Common myeloid progenitor, CD34-positive (primary cell): ENCODE data around the gene BLNK.

ENCODE experiments used
- CTCF ChIA-PET: fragments of 350-600 bp; sonication (Branson Sonifier 250); formaldehyde crosslinking; loops from one replicate; lab custom pipeline; 2021; ENCODE audit warnings: antibody characterized with exemption; lab: Charles Lee
- POLR2A ChIA-PET: fragments of 350-600 bp; sonication (Branson Sonifier 250); formaldehyde crosslinking; loops from one replicate; lab custom pipeline; 2021; ENCODE audit warnings: antibody characterized with exemption; lab: Charles Lee
- DNase-seq, 3 donors: peaks; one replicate each; pipeline versions ENCODE4 v3.0.0 to v3.0.0-alpha.2; 2013
- H3K27ac ChIP-seq, 2 experiments: 1 replicate in 1 of 2; 2 replicates in 1 of 2; pipeline ENCODE4 v1.7.0; 2013; ENCODE audit warnings: inconsistent platforms in 2 of 2, low read length in 2 of 2, mild to moderate bottlenecking in 2 of 2, low read depth in 1 of 2, moderate library complexity in 1 of 2; ENCODE audit not compliant: severe bottlenecking in 2 of 2, insufficient read depth in 1 of 2, poor library complexity in 1 of 2
- H3K27me3 ChIP-seq, 5 experiments: replicated peaks in 2 of 5; 1 replicate in 3 of 5; 2 replicates in 2 of 5; pipeline versions ENCODE4 v1.6.1 to v1.7.0; 2013; ENCODE audit warnings: low read length in 4 of 5, mild to moderate bottlenecking in 2 of 5, moderate library complexity in 2 of 5, inconsistent platforms in 1 of 5; ENCODE audit not compliant: insufficient read depth in 5 of 5, control insufficient read depth in 4 of 5
- H3K36me3 ChIP-seq, 4 experiments: 1 replicate in 2 of 4; 2 replicates in 2 of 4; pipeline versions ENCODE4 v1.6.1 to v1.7.0; 2013; ENCODE audit warnings: low read length in 3 of 4, control low read depth in 1 of 4, mild to moderate bottlenecking in 1 of 4; ENCODE audit not compliant: control insufficient read depth in 4 of 4, insufficient read depth in 4 of 4
- H3K4me1 ChIP-seq, 4 experiments: 1 replicate in 3 of 4; 2 replicates in 1 of 4; pipeline versions ENCODE4 v1.6.1 to v1.7.1; 2013; ENCODE audit warnings: low read length in 3 of 4, mild to moderate bottlenecking in 3 of 4, control low read depth in 1 of 4, inconsistent platforms in 1 of 4, moderate library complexity in 1 of 4; ENCODE audit not compliant: control insufficient read depth in 4 of 4, insufficient read depth in 4 of 4; ENCODE audit errors: control extremely low read depth in 1 of 4
- H3K4me3 ChIP-seq, 7 experiments: 1 replicate in 4 of 7; 2 replicates in 3 of 7; pipeline versions ENCODE4 v1.5.1 to v1.7.0; 2013; ENCODE audit warnings: mild to moderate bottlenecking in 7 of 7, low read length in 6 of 7, moderate library complexity in 6 of 7, inconsistent platforms in 2 of 7, low read depth in 2 of 7, control low read depth in 1 of 7; ENCODE audit not compliant: insufficient read depth in 4 of 7, control insufficient read depth in 1 of 7; ENCODE audit errors: extremely low read depth in 1 of 7
- H3K9me3 ChIP-seq, 5 experiments: 1 replicate in 4 of 5; 2 replicates in 1 of 5; pipeline versions ENCODE4 v1.6.1 to v1.7.1; 2013; ENCODE audit warnings: low read length in 4 of 5, mild to moderate bottlenecking in 2 of 5, inconsistent platforms in 1 of 5, low read depth in 1 of 5, moderate library complexity in 1 of 5; ENCODE audit not compliant: control insufficient read depth in 4 of 5, insufficient read depth in 2 of 5; ENCODE audit errors: control extremely low read depth in 1 of 5
- WGBS: methylation state at CpG from one replicate; pipeline ENCODE4 v1.1.5; 2013; ENCODE audit not compliant: insufficient coverage; 5-methylcytosine and 5-hydroxymethylcytosine counted together

The BLNK gene

DNA sequence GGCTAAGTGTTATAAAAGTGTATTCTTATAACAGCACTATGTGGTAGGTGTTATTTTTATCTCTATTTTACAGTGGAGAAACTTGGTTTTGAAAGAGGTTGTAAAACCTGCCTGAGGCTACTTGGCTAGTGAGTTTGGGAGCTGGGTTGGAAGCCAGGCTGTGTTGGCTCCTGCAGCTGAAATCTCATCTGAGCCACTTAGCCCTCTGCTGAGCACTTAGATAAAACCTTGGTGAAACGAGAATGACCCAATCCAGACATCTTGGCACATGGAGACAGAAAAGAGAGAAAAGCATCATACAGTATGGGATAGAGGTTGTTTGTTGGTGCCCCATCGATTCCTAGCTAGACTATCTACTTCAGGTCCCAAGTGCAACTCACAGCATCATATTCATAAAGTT is 37.4 kb downstream of the BLNK start:
- Histone ChIP-seq H3K4me1 (peaks cover 0 to 31% (median 26%) of the 10 kb centered on the region in 4 experiments), H3K36me3 (no peaks in the 10 kb centered on the region), H3K27ac (no peak overlapping the region), H3K27me3 (no peaks in the 10 kb centered on the region), H3K9me3 (no peaks in the 10 kb centered on the region), H3K4me3 (no peak overlapping the region)
- POLR2A ChIA-PET: no interaction called here
- 100% methylated on average over 1 of the region's 2 CpGs for WGBS
- CTCF ChIA-PET: interaction anchor here (1.1 to 4.8 kb wide), 8 partner anchors 16 to 109 kb away, joined by 3 to 43 read pairs (median 3); no protein-coding TSS in a partner anchor
- DNase-seq: no peak

GRCh38 chr10:96230527-96230926 is 40.8 kb downstream of the BLNK start:
- CTCF ChIA-PET: interaction anchor here (1.0 to 8.2 kb wide), 15 partner anchors 9 to 223 kb away, joined by 3 to 253 read pairs (median 6); partner anchors contain the start of genes BLNK and DNTT
- no peak for DNase-seq
- POLR2A ChIA-PET: no interaction called here
- H3K27me3 ChIP-seq: no peaks in the 10 kb centered on the region
- H3K27ac ChIP-seq: no peak overlapping the region
- H3K36me3 ChIP-seq: no peaks in the 10 kb centered on the region
- no peaks in the 10 kb centered on the region for H3K9me3 ChIP-seq
- H3K4me1 ChIP-seq: peaks cover 0 to 9% (median 8%) of the 10 kb centered on the region in 4 experiments
- no peak overlapping the region for H3K4me3 ChIP-seq
- 100% methylated on average over 6 of the region's 6 CpGs for WGBS

- H3K4me1 ChIP-seq: peaks cover 0 to 4% (median 2%) of the 10 kb centered on the region in 4 experiments
- no peaks in the 10 kb centered on the region for H3K27me3 ChIP-seq
- H3K9me3 ChIP-seq: no peaks in the 10 kb centered on the region
- peak; percentile 90 to 96 (median 95) for DNase-seq
- POLR2A ChIA-PET: interaction anchor here (0.6 to 0.7 kb wide), 3 partner anchors 38 to 164 kb away, joined by 3 read pairs; no protein-coding TSS in a partner anchor
- 0% methylated on average over 1 of the region's 7 CpGs for WGBS
- no peak overlapping the region for H3K27ac ChIP-seq
- no peaks in the 10 kb centered on the region for H3K36me3 ChIP-seq
- no peak overlapping the region for H3K4me3 ChIP-seq
- CTCF ChIA-PET: interaction anchor here (0.6 to 8.2 kb wide), 34 partner anchors 10 to 868 kb away, joined by 3 to 253 read pairs (median 5); partner anchors contain the start of genes BLNK and DNTT
These were observed 41.8 kb downstream of the BLNK start for GRCh38 chr10:96229568-96230030.

DNA sequence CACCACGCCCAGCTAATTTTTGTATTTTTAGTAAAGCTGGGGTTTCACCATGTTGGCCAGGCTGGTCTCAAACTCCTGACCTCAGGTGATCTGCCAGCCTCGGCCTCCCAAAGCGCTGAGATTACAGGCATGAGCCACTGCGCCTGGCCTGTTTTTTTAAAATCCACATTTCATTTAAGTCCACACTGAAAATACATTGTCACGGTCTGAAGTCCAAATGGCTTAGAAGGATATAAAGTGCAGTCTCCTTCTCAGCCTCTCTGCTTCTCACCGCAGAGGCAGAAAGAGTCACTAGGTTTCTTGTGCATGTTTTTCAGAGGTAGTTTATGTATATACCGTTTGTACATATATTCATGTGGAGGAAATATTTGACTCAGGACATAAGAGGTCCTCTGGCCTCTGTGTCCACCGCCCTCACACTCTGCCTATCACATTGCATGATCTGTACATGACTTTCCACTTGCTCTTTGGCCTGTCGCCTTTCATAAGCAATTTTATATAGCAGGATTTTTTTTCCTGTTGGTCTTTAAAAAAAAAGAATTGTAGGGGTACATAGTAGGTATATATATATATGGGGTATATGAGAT is 42.9 kb downstream of the BLNK start:
- no peak for DNase-seq
- CTCF ChIA-PET: interaction anchor here (0.9 to 8.2 kb wide), 16 partner anchors 11 to 212 kb away, joined by 4 to 253 read pairs (median 6); partner anchors contain the start of gene DNTT
- Histone ChIP-seq H3K4me3 (no peak overlapping the region), H3K36me3 (no peaks in the 10 kb centered on the region), H3K27ac (no peak overlapping the region), H3K4me1 (peaks cover 0 to 4% (median 1%) of the 10 kb centered on the region in 4 experiments), H3K9me3 (no peaks in the 10 kb centered on the region), H3K27me3 (no peaks in the 10 kb centered on the region)
- 100% methylated on average over 5 of the region's 9 CpGs for WGBS
- POLR2A ChIA-PET: no interaction called here

- CTCF ChIA-PET: interaction anchor here (0.9 to 8.2 kb wide), 2 partner anchors 13 to 71 kb away, joined by 3 to 253 read pairs; partner anchors contain the start of gene DNTT
- 99% methylated on average over 18 of the region's 19 CpGs for WGBS
- H3K36me3 ChIP-seq: no peaks in the 10 kb centered on the region
- H3K4me3 ChIP-seq: no peak overlapping the region
- no peak for DNase-seq
- no peak overlapping the region for H3K27ac ChIP-seq
- no peaks in the 10 kb centered on the region for H3K9me3 ChIP-seq
- H3K4me1 ChIP-seq: peaks cover 0 to 4% (median 1%) of the 10 kb centered on the region in 4 experiments
- POLR2A ChIA-PET: no interaction called here
- no peaks in the 10 kb centered on the region for H3K27me3 ChIP-seq
These were observed 44.2 kb downstream of the BLNK start for GRCh38 chr10:96227206-96227605.

- peaks cover 0 to 4% (median 1%) of the 10 kb centered on the region in 4 experiments for H3K4me1 ChIP-seq
- no peak overlapping the region for H3K4me3 ChIP-seq
- H3K9me3 ChIP-seq: no peaks in the 10 kb centered on the region
- CTCF ChIA-PET: interaction anchor here (1.5 to 8.2 kb wide), 2 partner anchors 9 to 73 kb away, joined by 3 to 253 read pairs; partner anchors contain the start of gene DNTT
- no peak for DNase-seq
- no peaks in the 10 kb centered on the region for H3K27me3 ChIP-seq
- POLR2A ChIA-PET: no interaction called here
- 100% methylated on average over 6 of the region's 6 CpGs for WGBS
- H3K27ac ChIP-seq: no peak overlapping the region
- no peaks in the 10 kb centered on the region for H3K36me3 ChIP-seq
These were observed 46.2 kb downstream of the BLNK start for GRCh38 chr10:96225119-96225518.

- no peaks in the 10 kb centered on the region for H3K9me3 ChIP-seq
- CTCF ChIA-PET: interaction anchor here (0.8 to 1.8 kb wide), 2 partner anchors 65 to 118 kb away, joined by 3 to 6 read pairs; no protein-coding TSS in a partner anchor
- no peak overlapping the region for H3K4me3 ChIP-seq
- no peak overlapping the region for H3K27ac ChIP-seq
- WGBS: 93% methylated on average over 9 of the region's 10 CpGs
- no peaks in the 10 kb centered on the region for H3K4me1 ChIP-seq
- POLR2A ChIA-PET: no interaction called here
- DNase-seq: no peak
- no peaks in the 10 kb centered on the region for H3K36me3 ChIP-seq
- peaks cover 0 to 2% (median 0%) of the 10 kb centered on the region in 5 experiments for H3K27me3 ChIP-seq
These were observed 48.5 kb downstream of the BLNK start for GRCh38 chr10:96222908-96223307.
